HepG2 (cell line): ENCODE data around the gene RABGGTA. TPM values are rescaled to one million over a fixed set of nuclear protein-coding genes. Genes with fewer than 3 reads are reported as not detected.

ENCODE experiments used
- CHCHD3 ChIP-seq: sonication (generic); formaldehyde crosslinking; IDR thresholded peaks from 2 replicates; pipeline ENCODE4 v1.8.0; 2022; ENCODE audit warnings: mild to moderate bottlenecking, missing genetic modification reagents, moderate library complexity
- DR1 ChIP-seq: sonication (generic); formaldehyde crosslinking; IDR thresholded peaks from 2 replicates; pipeline ENCODE4 v1.8.0; 2021; ENCODE audit warnings: mild to moderate bottlenecking, missing genetic modification reagents, inconsistent platforms
- FIP1L1 ChIP-seq: fragments of 200-400 bp; formaldehyde crosslinking; IDR thresholded peaks from 2 replicates; pipeline ENCODE4 v1.6.1; 2018; ENCODE audit warnings: low read depth, mild to moderate bottlenecking, low read length, moderate library complexity, borderline replicate concordance; ENCODE audit not compliant: insufficient read depth
- FOSL1 ChIP-seq: sonication (generic); formaldehyde crosslinking; IDR thresholded peaks from 2 replicates; pipeline ENCODE4 v1.9.0; 2021; ENCODE audit warnings: missing genetic modification reagents, borderline replicate concordance
- JDP2 ChIP-seq: sonication (generic); formaldehyde crosslinking; IDR thresholded peaks from 2 replicates; pipeline ENCODE4 v1.8.1; 2022; ENCODE audit warnings: missing genetic modification reagents, borderline replicate concordance
- MEIS2 ChIP-seq: sonication (generic); formaldehyde crosslinking; IDR thresholded peaks from 2 replicates; pipeline ENCODE4 v1.9.0; 2021; ENCODE audit warnings: mild to moderate bottlenecking, missing genetic modification reagents
- MYNN ChIP-seq: sonication (generic); formaldehyde crosslinking; IDR thresholded peaks from 2 replicates; pipeline ENCODE4 v1.4.0; 2020; ENCODE audit warnings: mild to moderate bottlenecking, low read depth, missing genetic modification reagents
- NR2F1 ChIP-seq, 2 experiments: fragments of 450-650 bp in 1 of 2; formaldehyde crosslinking in 1 of 2; IDR thresholded peaks; 2 replicates each; pipeline versions ENCODE4 v1.5.0 to v1.6.1; 2016 to 2020; ENCODE audit warnings: mild to moderate bottlenecking in 1 of 2, missing compliant biosample characterization in 1 of 2, missing genetic modification reagents in 1 of 2, moderate library complexity in 1 of 2
- PRMT3 ChIP-seq: sonication (generic); formaldehyde crosslinking; IDR thresholded peaks from 2 replicates; pipeline ENCODE4 v1.8.1; 2022; ENCODE audit warnings: low read depth, mild to moderate bottlenecking, moderate library complexity, missing genetic modification reagents, borderline replicate concordance
- REPIN1 ChIP-seq: sonication (generic); formaldehyde crosslinking; IDR thresholded peaks from 2 replicates; pipeline ENCODE4 v1.8.0; 2022; ENCODE audit warnings: missing genetic modification reagents, low read depth, mild to moderate bottlenecking, borderline replicate concordance
- SMARCC2 ChIP-seq: fragments of 450-650 bp; IDR thresholded peaks from 2 replicates; pipeline ENCODE4 v1.6.1; 2017; ENCODE audit warnings: antibody characterized with exemption, mild to moderate bottlenecking
- SOX13 ChIP-seq, 3 experiments: fragments of 450-650 bp in 1 of 3; sonication (generic) in 1 of 3; formaldehyde crosslinking in 1 of 3; IDR thresholded peaks in 2 of 3; conservative IDR thresholded peaks in 1 of 3; 2 replicates each; pipeline versions ENCODE4 v1.5.0 to v1.6.1; 2016 to 2020; ENCODE audit warnings: antibody characterized with exemption in 1 of 3, mild to moderate bottlenecking in 1 of 3, missing compliant biosample characterization in 1 of 3, missing genetic modification reagents in 1 of 3, moderate library complexity in 1 of 3
- ZBTB21 ChIP-seq: sonication (generic); formaldehyde crosslinking; IDR thresholded peaks from 2 replicates; pipeline ENCODE4 v1.4.0; 2020; ENCODE audit warnings: missing genetic modification reagents
- ZFP36L2 ChIP-seq: sonication (generic); formaldehyde crosslinking; IDR thresholded peaks from 2 replicates; pipeline ENCODE4 v1.4.0; 2020; ENCODE audit warnings: missing genetic modification reagents
- ZNF550 ChIP-seq: sonication (generic); formaldehyde crosslinking; IDR thresholded peaks from 2 replicates; pipeline ENCODE4 v1.4.0; 2020; ENCODE audit warnings: mild to moderate bottlenecking, missing genetic modification reagents, borderline replicate concordance
- ZNF841 ChIP-seq: sonication (generic); formaldehyde crosslinking; IDR thresholded peaks from 2 replicates; pipeline ENCODE4 v1.8.1; 2023; ENCODE audit warnings: missing genetic modification reagents, borderline replicate concordance
- polyA plus RNA-seq, 8 experiments: library from polyadenylated mRNA; depleted of rRNA in 3 of 8; stranded (reverse) in 7 of 8; unstranded in 1 of 8; fragments of >200 nt; fragmentation: Illumina TruSeq in 4 of 8; extraction: Trizol in 4 of 8; gene quantifications; 2 replicates each; pipeline versions ENCODE4 v1.2.1 to v1.2.3, GENCODE V29; 2011 to 2016; ENCODE audit warnings: low read depth in 4 of 8, missing spikeins in 1 of 8, mixed read lengths in 1 of 8; ENCODE audit not compliant: insufficient read depth in 1 of 8
- total RNA-seq, 5 experiments: library from RNA; depleted of rRNA; stranded (reverse); fragments of >200 nt; fragmentation: Illumina TruSeq; extraction: Trizol; gene quantifications; 2 replicates each; pipeline ENCODE4 v1.2.3, GENCODE V29; 2016; ENCODE audit warnings: low read depth in 1 of 5
- TF ChIP-seq, protein P1 (sequence below): sonication (generic); formaldehyde crosslinking; IDR thresholded peaks from 2 replicates; pipeline ENCODE4 v1.8.1; 2023; ENCODE audit warnings: mild to moderate bottlenecking, missing genetic modification reagents
- TF ChIP-seq, protein P2 (sequence below): sonication (generic); formaldehyde crosslinking; IDR thresholded peaks from 2 replicates; pipeline ENCODE4 v1.4.0; 2020; ENCODE audit warnings: mild to moderate bottlenecking, missing genetic modification reagents
- TF ChIP-seq, protein P3 (sequence below): sonication (generic); formaldehyde crosslinking; conservative IDR thresholded peaks from 2 replicates; pipeline ENCODE4 v1.8.1; 2023; ENCODE audit warnings: missing genetic modification reagents
- TF ChIP-seq, protein P4 (sequence below): fragments of 450-650 bp; IDR thresholded peaks from 2 replicates; pipeline ENCODE4 v1.6.1; 2017; ENCODE audit warnings: mild to moderate bottlenecking
- TF ChIP-seq, protein P5 (sequence below): IDR thresholded peaks from 2 replicates; pipeline ENCODE4 v1.6.1; 2016; ENCODE audit warnings: low read depth, borderline replicate concordance

The RABGGTA gene
- total and polyA plus RNA-seq, 2 of the 13 experiments (the other 11 are each of a cell fraction or from before 2014, with no cell fraction given) = 57.9 to 90.8 TPM

DNA sequence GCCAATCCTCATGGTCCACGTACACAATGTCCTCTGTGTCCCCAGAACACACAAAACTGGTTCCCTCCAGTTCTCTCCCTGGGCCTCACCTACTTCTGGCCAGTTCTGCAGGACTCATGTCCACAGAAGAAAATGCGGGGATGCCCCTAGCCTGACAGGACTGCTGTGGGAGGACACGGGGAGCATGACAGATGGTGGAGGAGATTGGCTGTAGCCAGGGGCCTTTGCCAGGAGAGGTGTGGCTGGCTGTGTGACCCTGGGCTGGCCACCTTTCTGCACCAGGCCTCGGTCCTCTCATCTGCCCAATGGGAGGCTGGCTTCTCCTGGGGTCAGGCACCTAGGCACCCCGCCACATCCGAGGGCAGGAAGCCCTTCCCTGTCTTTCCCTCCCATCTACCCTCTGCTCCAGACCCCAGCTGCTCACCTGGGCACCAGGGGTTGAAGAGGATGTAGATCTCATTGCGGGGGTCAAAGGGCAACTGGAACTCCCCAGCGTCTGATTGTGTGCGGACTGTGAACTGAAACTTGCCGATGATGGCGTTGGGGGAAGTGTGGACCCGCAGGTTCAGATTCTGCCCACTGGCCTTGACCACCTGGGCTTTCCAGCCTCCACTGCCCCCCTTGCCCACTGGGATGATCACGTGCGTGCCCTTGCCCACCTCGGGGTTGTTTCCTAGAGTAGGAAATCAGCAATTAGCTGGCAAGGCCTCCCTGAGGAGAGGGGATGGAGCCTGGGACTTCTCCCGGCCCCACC is 11.2 kb downstream of the RABGGTA start (continued):
- TF ChIP-seq, protein P1, sequence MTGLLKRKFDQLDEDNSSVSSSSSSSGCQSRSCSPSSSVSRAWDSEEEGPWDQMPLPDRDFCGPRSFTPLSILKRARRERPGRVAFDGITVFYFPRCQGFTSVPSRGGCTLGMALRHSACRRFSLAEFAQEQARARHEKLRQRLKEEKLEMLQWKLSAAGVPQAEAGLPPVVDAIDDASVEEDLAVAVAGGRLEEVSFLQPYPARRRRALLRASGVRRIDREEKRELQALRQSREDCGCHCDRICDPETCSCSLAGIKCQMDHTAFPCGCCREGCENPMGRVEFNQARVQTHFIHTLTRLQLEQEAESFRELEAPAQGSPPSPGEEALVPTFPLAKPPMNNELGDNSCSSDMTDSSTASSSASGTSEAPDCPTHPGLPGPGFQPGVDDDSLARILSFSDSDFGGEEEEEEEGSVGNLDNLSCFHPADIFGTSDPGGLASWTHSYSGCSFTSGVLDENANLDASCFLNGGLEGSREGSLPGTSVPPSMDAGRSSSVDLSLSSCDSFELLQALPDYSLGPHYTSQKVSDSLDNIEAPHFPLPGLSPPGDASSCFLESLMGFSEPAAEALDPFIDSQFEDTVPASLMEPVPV (CRISPR knock-in tag) = no peak
- TF ChIP-seq ZFP36L2 (CRISPR knock-in tag) (no peak), DR1 (CRISPR knock-in tag) (no peak), FOSL1 (CRISPR knock-in tag) (no peak), MEIS2 (CRISPR knock-in tag) (no peak), REPIN1 (no peak), ZNF841 (CRISPR knock-in tag) (no peak), FIP1L1 (no peak), CHCHD3 (no peak), MYNN (CRISPR knock-in tag) (no peak), ZNF550 (CRISPR knock-in tag) (no peak), SMARCC2 (no peak), NR2F1 (CRISPR knock-in tag; IDR thresholded peaks at IDR 0.05) (no peak), PRMT3 (CRISPR knock-in tag) (no peak), SOX13 (IDR thresholded peaks at IDR 0.05) (no peak), SOX13 (CRISPR knock-in tag; conservative IDR thresholded peaks at IDR 0.05 in 1 of 2, IDR thresholded peaks at IDR 0.05 in 1 of 2) (no peak), ZBTB21 (CRISPR knock-in tag) (no peak), JDP2 (CRISPR knock-in tag) (no peak)
- TF ChIP-seq, protein P2, sequence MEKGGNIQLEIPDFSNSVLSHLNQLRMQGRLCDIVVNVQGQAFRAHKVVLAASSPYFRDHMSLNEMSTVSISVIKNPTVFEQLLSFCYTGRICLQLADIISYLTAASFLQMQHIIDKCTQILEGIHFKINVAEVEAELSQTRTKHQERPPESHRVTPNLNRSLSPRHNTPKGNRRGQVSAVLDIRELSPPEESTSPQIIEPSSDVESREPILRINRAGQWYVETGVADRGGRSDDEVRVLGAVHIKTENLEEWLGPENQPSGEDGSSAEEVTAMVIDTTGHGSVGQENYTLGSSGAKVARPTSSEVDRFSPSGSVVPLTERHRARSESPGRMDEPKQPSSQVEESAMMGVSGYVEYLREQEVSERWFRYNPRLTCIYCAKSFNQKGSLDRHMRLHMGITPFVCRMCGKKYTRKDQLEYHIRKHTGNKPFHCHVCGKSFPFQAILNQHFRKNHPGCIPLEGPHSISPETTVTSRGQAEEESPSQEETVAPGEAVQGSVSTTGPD (CRISPR knock-in tag) = no peak
- TF ChIP-seq, protein P3, sequence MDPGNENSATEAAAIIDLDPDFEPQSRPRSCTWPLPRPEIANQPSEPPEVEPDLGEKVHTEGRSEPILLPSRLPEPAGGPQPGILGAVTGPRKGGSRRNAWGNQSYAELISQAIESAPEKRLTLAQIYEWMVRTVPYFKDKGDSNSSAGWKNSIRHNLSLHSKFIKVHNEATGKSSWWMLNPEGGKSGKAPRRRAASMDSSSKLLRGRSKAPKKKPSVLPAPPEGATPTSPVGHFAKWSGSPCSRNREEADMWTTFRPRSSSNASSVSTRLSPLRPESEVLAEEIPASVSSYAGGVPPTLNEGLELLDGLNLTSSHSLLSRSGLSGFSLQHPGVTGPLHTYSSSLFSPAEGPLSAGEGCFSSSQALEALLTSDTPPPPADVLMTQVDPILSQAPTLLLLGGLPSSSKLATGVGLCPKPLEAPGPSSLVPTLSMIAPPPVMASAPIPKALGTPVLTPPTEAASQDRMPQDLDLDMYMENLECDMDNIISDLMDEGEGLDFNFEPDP = no peak
- TF ChIP-seq, protein P4, sequence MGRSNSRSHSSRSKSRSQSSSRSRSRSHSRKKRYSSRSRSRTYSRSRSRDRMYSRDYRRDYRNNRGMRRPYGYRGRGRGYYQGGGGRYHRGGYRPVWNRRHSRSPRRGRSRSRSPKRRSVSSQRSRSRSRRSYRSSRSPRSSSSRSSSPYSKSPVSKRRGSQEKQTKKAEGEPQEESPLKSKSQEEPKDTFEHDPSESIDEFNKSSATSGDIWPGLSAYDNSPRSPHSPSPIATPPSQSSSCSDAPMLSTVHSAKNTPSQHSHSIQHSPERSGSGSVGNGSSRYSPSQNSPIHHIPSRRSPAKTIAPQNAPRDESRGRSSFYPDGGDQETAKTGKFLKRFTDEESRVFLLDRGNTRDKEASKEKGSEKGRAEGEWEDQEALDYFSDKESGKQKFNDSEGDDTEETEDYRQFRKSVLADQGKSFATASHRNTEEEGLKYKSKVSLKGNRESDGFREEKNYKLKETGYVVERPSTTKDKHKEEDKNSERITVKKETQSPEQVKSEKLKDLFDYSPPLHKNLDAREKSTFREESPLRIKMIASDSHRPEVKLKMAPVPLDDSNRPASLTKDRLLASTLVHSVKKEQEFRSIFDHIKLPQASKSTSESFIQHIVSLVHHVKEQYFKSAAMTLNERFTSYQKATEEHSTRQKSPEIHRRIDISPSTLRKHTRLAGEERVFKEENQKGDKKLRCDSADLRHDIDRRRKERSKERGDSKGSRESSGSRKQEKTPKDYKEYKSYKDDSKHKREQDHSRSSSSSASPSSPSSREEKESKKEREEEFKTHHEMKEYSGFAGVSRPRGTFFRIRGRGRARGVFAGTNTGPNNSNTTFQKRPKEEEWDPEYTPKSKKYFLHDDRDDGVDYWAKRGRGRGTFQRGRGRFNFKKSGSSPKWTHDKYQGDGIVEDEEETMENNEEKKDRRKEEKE = no peak
- TF ChIP-seq, protein P5, sequence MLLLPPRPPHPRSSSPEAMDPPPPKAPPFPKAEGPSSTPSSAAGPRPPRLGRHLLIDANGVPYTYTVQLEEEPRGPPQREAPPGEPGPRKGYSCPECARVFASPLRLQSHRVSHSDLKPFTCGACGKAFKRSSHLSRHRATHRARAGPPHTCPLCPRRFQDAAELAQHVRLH (CRISPR knock-in tag) = no peak
